ENCODE results near the gene TBXAS1. TPM values are rescaled to one million over a fixed set of nuclear protein-coding genes. Genes with fewer than 3 reads are reported as not detected.

TBXAS1 gene
- total RNA-seq, 2 experiments from 2014 or later, result 5.5 to 6.0 TPM

DNA sequence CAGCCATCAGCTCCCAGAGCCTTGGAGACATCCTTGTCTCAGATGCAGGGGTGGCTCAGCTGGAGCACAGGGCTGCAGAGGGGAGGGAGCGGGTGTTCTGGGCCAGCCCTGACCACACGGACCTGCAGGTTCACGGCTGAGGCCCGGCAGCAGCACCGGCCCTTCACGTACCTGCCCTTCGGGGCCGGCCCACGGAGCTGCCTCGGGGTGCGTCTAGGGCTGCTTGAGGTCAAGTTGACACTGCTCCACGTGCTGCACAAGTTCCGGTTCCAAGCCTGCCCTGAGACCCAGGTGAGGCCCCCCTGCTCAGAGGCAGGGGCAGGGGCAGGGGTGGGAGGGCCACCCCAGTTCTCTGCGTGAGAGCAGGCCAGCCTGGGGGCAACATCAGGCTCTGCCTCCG is 188.5 kb downstream of the TBXAS1 start:
- ChIA-PET CTCF (no interaction called here), POLR2A (no interaction called here)
- Histone ChIP-seq H3K27me3 (ENCODE audit: control insufficient read depth in 1 of 2, insufficient read depth in 2 of 2, low read length in 2 of 2) (no peaks in the 10 kb centered on the region), H3K27ac (ENCODE audit: low read depth in 1 of 2, low read length in 2 of 2) (no peak overlapping the region), H3K4me1 (ENCODE audit: insufficient read depth, low read length) (no peaks in the 10 kb centered on the region), H3K4me3 (ENCODE audit: low read length) (no peak overlapping the region), H3K9me3 (ENCODE audit: control insufficient read depth in 1 of 2, insufficient read depth in 1 of 2, low read length in 2 of 2) (no peaks in the 10 kb centered on the region), H3K36me3 (ENCODE audit: insufficient read depth, low read length) (peaks cover 4% of the 10 kb centered on the region)
- DNase-seq (no peak), ATAC-seq (ENCODE audit: poor library complexity) (no peak)
- Mint-ChIP-seq H3K27ac (no peak overlapping the region), H3K36me3 (ENCODE audit: low read depth) (peaks cover 9% of the 10 kb centered on the region), H3K27me3 (no peaks in the 10 kb centered on the region), H3K4me3 (no peak overlapping the region), H3K4me1 (ENCODE audit: low read depth) (no peaks in the 10 kb centered on the region), H3K9me3 (no peaks in the 10 kb centered on the region)
- intact Hi-C loops (cut with DNase I, micrococcal nuclease), result no loop called here
- TF ChIP-seq, protein P1, sequence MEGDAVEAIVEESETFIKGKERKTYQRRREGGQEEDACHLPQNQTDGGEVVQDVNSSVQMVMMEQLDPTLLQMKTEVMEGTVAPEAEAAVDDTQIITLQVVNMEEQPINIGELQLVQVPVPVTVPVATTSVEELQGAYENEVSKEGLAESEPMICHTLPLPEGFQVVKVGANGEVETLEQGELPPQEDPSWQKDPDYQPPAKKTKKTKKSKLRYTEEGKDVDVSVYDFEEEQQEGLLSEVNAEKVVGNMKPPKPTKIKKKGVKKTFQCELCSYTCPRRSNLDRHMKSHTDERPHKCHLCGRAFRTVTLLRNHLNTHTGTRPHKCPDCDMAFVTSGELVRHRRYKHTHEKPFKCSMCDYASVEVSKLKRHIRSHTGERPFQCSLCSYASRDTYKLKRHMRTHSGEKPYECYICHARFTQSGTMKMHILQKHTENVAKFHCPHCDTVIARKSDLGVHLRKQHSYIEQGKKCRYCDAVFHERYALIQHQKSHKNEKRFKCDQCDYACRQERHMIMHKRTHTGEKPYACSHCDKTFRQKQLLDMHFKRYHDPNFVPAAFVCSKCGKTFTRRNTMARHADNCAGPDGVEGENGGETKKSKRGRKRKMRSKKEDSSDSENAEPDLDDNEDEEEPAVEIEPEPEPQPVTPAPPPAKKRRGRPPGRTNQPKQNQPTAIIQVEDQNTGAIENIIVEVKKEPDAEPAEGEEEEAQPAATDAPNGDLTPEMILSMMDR (IDR thresholded peaks at IDR 0.05), result no peak

DNA sequence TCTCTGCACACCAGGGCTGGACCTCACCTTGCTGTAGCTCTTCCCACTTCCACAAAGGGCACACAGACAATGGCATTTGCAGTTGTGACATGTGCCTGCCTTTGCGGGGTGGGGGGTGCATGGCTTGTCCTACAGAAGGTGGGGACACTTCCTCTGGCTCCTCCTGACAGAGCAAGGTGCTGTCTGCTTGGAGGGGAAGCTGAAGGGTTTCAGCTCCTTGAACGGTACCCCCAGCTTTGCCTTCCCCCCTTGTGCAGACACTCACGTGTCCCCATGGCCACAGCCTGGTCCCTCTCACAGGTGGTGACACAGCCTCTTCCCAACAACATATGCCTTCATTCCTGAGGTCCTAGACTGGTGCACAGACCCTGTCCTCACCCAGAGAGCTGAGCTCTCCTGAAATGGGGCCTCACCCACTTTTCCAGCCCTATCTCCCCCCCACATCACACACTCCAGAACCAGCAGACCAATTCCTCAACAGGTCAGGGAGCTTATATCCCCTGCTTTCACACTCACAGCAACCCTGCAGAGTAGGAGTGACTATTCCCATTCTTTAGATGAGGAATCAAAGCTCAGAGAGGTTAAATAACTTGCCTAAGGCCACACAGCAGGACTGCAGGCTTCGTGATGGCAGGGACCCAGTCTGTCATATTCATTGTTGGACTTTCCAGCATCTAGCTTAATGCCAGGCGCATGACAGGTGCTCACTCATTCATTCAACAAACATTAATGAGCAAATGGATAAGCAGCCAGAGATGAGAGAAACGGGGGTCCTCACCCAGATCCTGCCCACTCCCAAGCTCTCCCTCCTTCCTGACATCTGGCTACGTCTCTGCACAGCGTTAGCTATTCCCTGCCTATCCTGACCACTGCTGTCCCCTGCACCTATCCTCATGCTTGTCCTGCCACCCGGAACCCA is 189.3 kb downstream of the TBXAS1 start:
- no peaks in the 10 kb centered on the region for H3K4me1 Mint-ChIP-seq (ENCODE audit: low read depth)
- H3K36me3 Mint-ChIP-seq (ENCODE audit: low read depth), result peaks cover 18% of the 10 kb centered on the region
- intact Hi-C loops (cut with DNase I, micrococcal nuclease), result no loop called here
- no peak for DNase-seq
- H3K4me1 ChIP-seq (ENCODE audit: insufficient read depth, low read length), result no peaks in the 10 kb centered on the region
- ATAC-seq (ENCODE audit: poor library complexity), result no peak
- peaks cover 13% of the 10 kb centered on the region for H3K36me3 ChIP-seq (ENCODE audit: insufficient read depth, low read length)
- no peak overlapping the region for H3K27ac ChIP-seq (ENCODE audit: low read depth in 1 of 2, low read length in 2 of 2)
- no peak overlapping the region for H3K27ac Mint-ChIP-seq
- CTCF ChIA-PET, result no interaction called here
- H3K9me3 Mint-ChIP-seq, result no peaks in the 10 kb centered on the region
- H3K9me3 ChIP-seq (ENCODE audit: control insufficient read depth in 1 of 2, insufficient read depth in 1 of 2, low read length in 2 of 2), result no peaks in the 10 kb centered on the region
- TF ChIP-seq, protein P1 (IDR thresholded peaks at IDR 0.05), result no peak
- no peaks in the 10 kb centered on the region for H3K27me3 Mint-ChIP-seq
- POLR2A ChIA-PET, result no interaction called here
- no peaks in the 10 kb centered on the region for H3K27me3 ChIP-seq (ENCODE audit: control insufficient read depth in 1 of 2, insufficient read depth in 2 of 2, low read length in 2 of 2)
- no peak overlapping the region for H3K4me3 ChIP-seq (ENCODE audit: low read length)
- no peak overlapping the region for H3K4me3 Mint-ChIP-seq

GRCh38 chr7:140019172-140019571 is 190.1 kb downstream of the TBXAS1 start:
- intact Hi-C loops (cut with DNase I, micrococcal nuclease), result no loop called here
- Mint-ChIP-seq H3K4me3 (no peak overlapping the region), H3K36me3 (ENCODE audit: low read depth) (peaks cover 26% of the 10 kb centered on the region), H3K4me1 (ENCODE audit: low read depth) (no peaks in the 10 kb centered on the region), H3K27me3 (no peaks in the 10 kb centered on the region), H3K9me3 (no peaks in the 10 kb centered on the region), H3K27ac (no peak overlapping the region)
- no peaks in the 10 kb centered on the region for H3K9me3 ChIP-seq (ENCODE audit: control insufficient read depth in 1 of 2, insufficient read depth in 1 of 2, low read length in 2 of 2)
- H3K36me3 ChIP-seq (ENCODE audit: insufficient read depth, low read length), result peaks cover 20% of the 10 kb centered on the region
- ChIA-PET POLR2A (interaction anchor here (0.6 kb wide), 1 partner anchor 60 kb away, joined by 3 read pairs; no protein-coding TSS in a partner anchor), CTCF (no interaction called here)
- no peaks in the 10 kb centered on the region for H3K4me1 ChIP-seq (ENCODE audit: insufficient read depth, low read length)
- H3K4me3 ChIP-seq (ENCODE audit: low read length), result no peak overlapping the region
- no peak for ATAC-seq (ENCODE audit: poor library complexity)
- H3K27me3 ChIP-seq (ENCODE audit: control insufficient read depth in 1 of 2, insufficient read depth in 2 of 2, low read length in 2 of 2), result no peaks in the 10 kb centered on the region
- DNase-seq, result no peak
- TF ChIP-seq, protein P1 (IDR thresholded peaks at IDR 0.05), result no peak
- H3K27ac ChIP-seq (ENCODE audit: low read depth in 1 of 2, low read length in 2 of 2), result no peak overlapping the region
